Panc1 (cell line): ENCODE measurements around the gene PRKCG.

Experiments used
- CTCF ChIP-seq: fragments of 450-650 bp; IDR thresholded peaks from 2 replicates; pipeline ENCODE4 v1.5.1; 2017; ENCODE audit warnings: mild to moderate bottlenecking
- POLR2AphosphoS5 ChIP-seq: IDR thresholded peaks from 2 replicates; pipeline ENCODE4 v1.6.1; 2012; ENCODE audit warnings: mild to moderate bottlenecking, low read depth, low read length, moderate library complexity
- REST ChIP-seq, 2 experiments: IDR thresholded peaks; 2 replicates each; pipeline ENCODE4 v1.6.1; 2011 to 2012; ENCODE audit warnings: low read depth in 2 of 2, control low read depth in 1 of 2, low read length in 1 of 2, mild to moderate bottlenecking in 1 of 2, moderate library complexity in 1 of 2; ENCODE audit not compliant: insufficient read depth in 1 of 2

DNA sequence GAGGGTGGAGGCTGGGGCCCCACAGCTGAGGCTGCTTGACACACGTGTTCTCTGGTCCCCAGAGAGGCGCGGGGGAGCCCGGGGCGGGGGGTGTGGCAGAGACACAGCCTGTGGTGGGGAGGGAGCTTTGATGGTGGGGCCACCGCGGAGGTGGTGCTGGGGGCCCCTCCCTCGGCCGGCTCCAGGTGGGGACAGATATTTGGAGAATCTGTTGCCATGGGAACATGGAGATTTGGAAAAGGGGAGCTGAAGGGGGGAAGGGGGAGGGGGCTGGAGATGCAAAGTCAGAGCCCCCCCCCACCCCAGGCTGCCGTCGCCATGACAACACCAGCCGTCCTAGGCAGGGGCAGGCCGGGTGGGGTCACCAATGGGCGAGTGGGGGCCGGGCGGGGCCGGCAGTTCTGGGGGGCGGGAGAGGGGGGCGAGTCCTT, 1.2 kb downstream of the PRKCG start:
- TF ChIP-seq CTCF, result no peak
- no peak for TF ChIP-seq POLR2AphosphoS5
- TF ChIP-seq REST (IDR thresholded peaks at IDR 0.05; ENCODE audit: insufficient read depth in 1 of 2, low read depth in 2 of 2, low read length in 1 of 2), result no peak
